Mesenchymal stem cell (in vitro differentiated cells and primary cell): ENCODE results near the gene NRXN3.

Experiments
- DNase-seq: peaks from one replicate; pipeline ENCODE4 v3.0.0-alpha.2; 2013
- H2AFZ ChIP-seq: one replicate; pipeline ENCODE4 v1.6.1; 2013; ENCODE audit warnings: low read depth, mild to moderate bottlenecking, control low read depth, inconsistent platforms, low read length, moderate library complexity
- H2AK5ac ChIP-seq: 2 replicates; pipeline ENCODE4 v1.6.1; 2013; ENCODE audit warnings: low read length, moderate library complexity, mild to moderate bottlenecking, inconsistent platforms; ENCODE audit not compliant: severe bottlenecking
- H2BK120ac ChIP-seq: one replicate; pipeline ENCODE4 v1.6.1; 2013; ENCODE audit warnings: low read depth, mild to moderate bottlenecking, inconsistent platforms, low read length, moderate library complexity
- H2BK12ac ChIP-seq, 2 experiments: one replicate each; pipeline ENCODE4 v1.6.1; 2013; ENCODE audit warnings: inconsistent platforms in 2 of 2, low read length in 2 of 2, mild to moderate bottlenecking in 2 of 2, moderate library complexity in 2 of 2, control low read depth in 1 of 2
- H2BK15ac ChIP-seq: one replicate; pipeline ENCODE4 v1.6.1; 2013; ENCODE audit warnings: mild to moderate bottlenecking, low read depth, inconsistent platforms; ENCODE audit not compliant: poor library complexity, severe bottlenecking
- H2BK5ac ChIP-seq: 2 replicates; pipeline ENCODE4 v1.6.1; 2013; ENCODE audit warnings: low read depth, mild to moderate bottlenecking, low read length, control low read depth, inconsistent platforms; ENCODE audit not compliant: poor library complexity, severe bottlenecking
- H3K14ac ChIP-seq, 2 experiments: one replicate each; pipeline ENCODE4 v1.6.1; 2013; ENCODE audit warnings: inconsistent platforms in 2 of 2, low read length in 2 of 2, control low read depth in 1 of 2, mild to moderate bottlenecking in 1 of 2, moderate library complexity in 1 of 2
- H3K18ac ChIP-seq, 2 experiments: one replicate each; pipeline ENCODE4 v1.6.1; 2013; ENCODE audit warnings: inconsistent platforms in 2 of 2, low read length in 2 of 2, control low read depth in 1 of 2, low read depth in 1 of 2, mild to moderate bottlenecking in 1 of 2
- H3K23ac ChIP-seq, 2 experiments: one replicate each; pipeline ENCODE4 v1.6.1; 2013; ENCODE audit warnings: inconsistent platforms in 2 of 2, low read length in 2 of 2, mild to moderate bottlenecking in 2 of 2, moderate library complexity in 2 of 2, control low read depth in 1 of 2
- H3K27ac ChIP-seq: 2 replicates; pipeline ENCODE4 v1.5.1; 2013; ENCODE audit warnings: mild to moderate bottlenecking, moderate library complexity, low read length, control low read depth, inconsistent platforms; ENCODE audit not compliant: poor library complexity, severe bottlenecking
- H3K27me3 ChIP-seq, 2 experiments: 2 replicates each; pipeline versions ENCODE4 v1.6.1 to v1.7.0; 2013; ENCODE audit warnings: low read length in 2 of 2, mild to moderate bottlenecking in 2 of 2, moderate library complexity in 2 of 2, control low read depth in 1 of 2, inconsistent platforms in 1 of 2; ENCODE audit not compliant: control insufficient read depth in 1 of 2, insufficient read depth in 1 of 2
- H3K36me3 ChIP-seq, 2 experiments: 2 replicates each; pipeline versions ENCODE4 v1.6.1 to v1.7.0; 2013; ENCODE audit warnings: low read length in 2 of 2, control low read depth in 1 of 2, inconsistent platforms in 1 of 2, low read depth in 1 of 2, mild to moderate bottlenecking in 1 of 2; ENCODE audit not compliant: insufficient read depth in 2 of 2, control insufficient read depth in 1 of 2
- H3K4ac ChIP-seq, 2 experiments: one replicate each; pipeline ENCODE4 v1.6.1; 2013; ENCODE audit warnings: inconsistent platforms in 2 of 2, low read length in 2 of 2, mild to moderate bottlenecking in 2 of 2, moderate library complexity in 2 of 2, control low read depth in 1 of 2, low read depth in 1 of 2
- H3K4me1 ChIP-seq: 2 replicates; pipeline ENCODE4 v1.6.1; 2013; ENCODE audit warnings: low read depth, low read length, control low read depth; ENCODE audit not compliant: control insufficient read depth, insufficient read depth
- H3K4me2 ChIP-seq: 2 replicates; pipeline ENCODE4 v1.6.1; 2013; ENCODE audit warnings: low read length, mild to moderate bottlenecking, inconsistent platforms; ENCODE audit not compliant: poor library complexity, severe bottlenecking
- H3K4me3 ChIP-seq, 2 experiments: 2 replicates each; pipeline versions ENCODE4 v1.5.1 to v1.7.0; 2013; ENCODE audit warnings: low read length in 2 of 2, mild to moderate bottlenecking in 2 of 2, control low read depth in 1 of 2, low read depth in 1 of 2; ENCODE audit not compliant: insufficient read depth in 1 of 2
- H3K79me1 ChIP-seq: replicated peaks from 2 replicates; pipeline ENCODE4 v1.6.1; 2013; ENCODE audit warnings: mild to moderate bottlenecking, control low read depth, low read length, inconsistent platforms; ENCODE audit not compliant: poor library complexity, severe bottlenecking
- H3K9ac ChIP-seq: 2 replicates; pipeline ENCODE4 v1.7.0; 2013; ENCODE audit warnings: mild to moderate bottlenecking, low read length, moderate library complexity
- H3K9me3 ChIP-seq: 2 replicates; pipeline ENCODE4 v1.7.0; 2013; ENCODE audit warnings: mild to moderate bottlenecking, low read length; ENCODE audit not compliant: control insufficient read depth
- H4K8ac ChIP-seq: one replicate; pipeline ENCODE4 v1.6.1; 2013; ENCODE audit warnings: inconsistent platforms, mild to moderate bottlenecking, low read length, moderate library complexity
- H4K91ac ChIP-seq: one replicate; pipeline ENCODE4 v1.6.1; 2013; ENCODE audit warnings: mild to moderate bottlenecking, low read length, inconsistent platforms
- WGBS: methylation state at CpG from one replicate; pipeline ENCODE4 v1.1.7; 2013; ENCODE audit warnings: mixed read lengths; 5-methylcytosine and 5-hydroxymethylcytosine counted together

Gene NRXN3

GRCh38 chr14:79758985-79759384 lies 1588.8 kb downstream of the NRXN3 start:
- no peak overlapping the region for H3K27ac ChIP-seq
- H2AK5ac ChIP-seq, result no peak overlapping the region

GRCh38 chr14:79764323-79764722 lies 1594.2 kb downstream of the NRXN3 start:
- Histone ChIP-seq H3K18ac (no peak overlapping the region), H3K14ac (no peak overlapping the region), H3K36me3 (no peaks in the 10 kb centered on the region), H3K27me3 (no peaks in the 10 kb centered on the region), H2AFZ (no peak overlapping the region), H2BK15ac (no peak overlapping the region), H2BK12ac (no peak overlapping the region), H3K4me1 (no peaks in the 10 kb centered on the region), H3K23ac (no peak overlapping the region), H3K9ac (no peak overlapping the region), H3K27ac (no peak overlapping the region), H2BK120ac (no peak overlapping the region), H3K4me3 (no peak overlapping the region), H4K91ac (no peak overlapping the region), H4K8ac (no peak overlapping the region), H2BK5ac (no peak overlapping the region), H2AK5ac (no peak overlapping the region), H3K79me1 (no peaks in the 10 kb centered on the region), H3K9me3 (no peaks in the 10 kb centered on the region), H3K4me2 (no peak overlapping the region), H3K4ac (no peak overlapping the region)
- DNase-seq, result no peak
- WGBS, result 79% methylated on average over 3 of the region's 3 CpGs

More at GRCh38 chr14:79758985-79759384, 1588.8 kb downstream of the NRXN3 start:
- H3K79me1 ChIP-seq, result no peaks in the 10 kb centered on the region
- H2BK15ac ChIP-seq, result no peak overlapping the region
- H3K36me3 ChIP-seq, result no peaks in the 10 kb centered on the region
- H3K4me1 ChIP-seq, result no peaks in the 10 kb centered on the region
- peaks cover 8% of the 10 kb centered on the region for H3K9me3 ChIP-seq
- no peak overlapping the region for H3K4me3 ChIP-seq
- no peak overlapping the region for H3K4ac ChIP-seq
- no peak overlapping the region for H2BK120ac ChIP-seq
- no peak overlapping the region for H3K23ac ChIP-seq
- no peak overlapping the region for H3K4me2 ChIP-seq
- H2BK5ac ChIP-seq, result no peak overlapping the region
- H2BK12ac ChIP-seq, result no peak overlapping the region
- no peak overlapping the region for H2AFZ ChIP-seq
- DNase-seq, result no peak
- H4K91ac ChIP-seq, result no peak overlapping the region
- no peak overlapping the region for H3K9ac ChIP-seq
- H3K14ac ChIP-seq, result no peak overlapping the region
- H4K8ac ChIP-seq, result no peak overlapping the region
- H3K18ac ChIP-seq, result no peak overlapping the region
- H3K27me3 ChIP-seq, result no peaks in the 10 kb centered on the region

- H3K4ac ChIP-seq, result no peak overlapping the region
These were observed 1596.3 kb downstream of the NRXN3 start for GRCh38 chr14:79766511-79766910.

GRCh38 chr14:79767251-79767650 lies 1597.1 kb downstream of the NRXN3 start:
- no peak overlapping the region for H3K4ac ChIP-seq
- H2BK5ac ChIP-seq, result no peak overlapping the region
- H3K27ac ChIP-seq, result no peak overlapping the region
- no peak overlapping the region for H3K4me3 ChIP-seq
- no peak overlapping the region for H3K18ac ChIP-seq
- H3K9ac ChIP-seq, result no peak overlapping the region
- no peaks in the 10 kb centered on the region for H3K36me3 ChIP-seq
- H2BK12ac ChIP-seq, result no peak overlapping the region
- H2AFZ ChIP-seq, result no peak overlapping the region
- no peak overlapping the region for H4K8ac ChIP-seq
- H3K14ac ChIP-seq, result no peak overlapping the region
- H3K4me2 ChIP-seq, result no peak overlapping the region
- H2BK120ac ChIP-seq, result no peak overlapping the region
- 65% methylated on average over 1 of the region's 1 CpG for WGBS
- no peak overlapping the region for H2BK15ac ChIP-seq
- H3K79me1 ChIP-seq, result no peaks in the 10 kb centered on the region
- no peak overlapping the region for H4K91ac ChIP-seq
- no peaks in the 10 kb centered on the region for H3K27me3 ChIP-seq
- no peak for DNase-seq
- H3K9me3 ChIP-seq, result no peaks in the 10 kb centered on the region
- no peak overlapping the region for H3K23ac ChIP-seq
- no peaks in the 10 kb centered on the region for H3K4me1 ChIP-seq
- H2AK5ac ChIP-seq, result no peak overlapping the region

More at GRCh38 chr14:79766511-79766910, 1596.3 kb downstream of the NRXN3 start:
- Histone ChIP-seq H4K8ac (no peak overlapping the region), H3K79me1 (no peaks in the 10 kb centered on the region), H3K4me2 (no peak overlapping the region), H3K23ac (no peak overlapping the region), H2BK120ac (no peak overlapping the region), H2AFZ (no peak overlapping the region), H3K4me1 (no peaks in the 10 kb centered on the region), H3K14ac (no peak overlapping the region), H2BK15ac (no peak overlapping the region), H3K18ac (no peak overlapping the region), H3K27me3 (no peaks in the 10 kb centered on the region), H4K91ac (no peak overlapping the region), H3K9ac (no peak overlapping the region), H2BK12ac (no peak overlapping the region), H3K4me3 (no peak overlapping the region), H2AK5ac (no peak overlapping the region), H3K27ac (no peak overlapping the region), H3K36me3 (no peaks in the 10 kb centered on the region), H3K9me3 (no peaks in the 10 kb centered on the region), H2BK5ac (no peak overlapping the region)
- no peak for DNase-seq
- WGBS, result 95% methylated on average over 2 of the region's 2 CpGs
